MCF 10A (cell line): ENCODE measurements around the gene ABR. TPM values are rescaled to one million over a fixed set of nuclear protein-coding genes. Genes with fewer than 3 reads are reported as not detected.

Experiments
- BruUV-seq: library from RNA; stranded (reverse); fragments of 400-500 nt; replicated peaks from 2 replicates; lab custom pipeline; 2021; lab: Mats Ljungman, UMichigan
- CTCF ChIA-PET: fragments of 300-600 bp; sonication (Branson Sonifier 250); formaldehyde crosslinking; extraction: SDS; loops from one replicate; lab custom pipeline; 2021; ENCODE audit warnings: antibody characterized with exemption, inconsistent platforms; lab: Yijun Ruan, JAX
- POLR2A ChIA-PET: fragments of 300-600, 350-650 bp; sonication (Branson Sonifier 250); formaldehyde crosslinking; extraction: SDS; loops from one replicate; lab custom pipeline; 2020; ENCODE audit warnings: antibody characterized with exemption, inconsistent platforms; lab: Yijun Ruan, JAX
- DNase-seq: peaks from one replicate; pipeline ENCODE4 v3.0.0-alpha.2; 2018; ENCODE audit not compliant: unreplicated experiment
- H3K27ac Mint-ChIP-seq: one replicate; pipeline ENCODE4 v1.8.0; 2022; ENCODE audit warnings: mild to moderate bottlenecking, low read depth, mixed read lengths; ENCODE audit not compliant: unreplicated experiment
- H3K27me3 Mint-ChIP-seq: one replicate; pipeline ENCODE4 v1.8.0; 2022; ENCODE audit warnings: mixed read lengths; ENCODE audit not compliant: insufficient read depth, unreplicated experiment
- H3K36me3 Mint-ChIP-seq: one replicate; pipeline ENCODE4 v1.8.0; 2022; ENCODE audit warnings: mild to moderate bottlenecking, moderate library complexity, mixed read lengths; ENCODE audit not compliant: insufficient read depth, unreplicated experiment
- H3K4me1 Mint-ChIP-seq: one replicate; pipeline ENCODE4 v1.8.0; 2022; ENCODE audit warnings: mixed read lengths; ENCODE audit not compliant: insufficient read depth, unreplicated experiment
- H3K4me3 Mint-ChIP-seq: one replicate; pipeline ENCODE4 v1.8.0; 2022; ENCODE audit warnings: mild to moderate bottlenecking, moderate library complexity, mixed read lengths; ENCODE audit not compliant: unreplicated experiment
- H3K9me3 Mint-ChIP-seq: one replicate; pipeline ENCODE4 v1.8.0; 2022; ENCODE audit warnings: mixed read lengths; ENCODE audit not compliant: unreplicated experiment
- CTCF ChIP-seq: fragments of 200-600 bp; IDR thresholded peaks from one replicate; pipeline ENCODE4 v1.8.0; 2022; ENCODE audit warnings: antibody characterized with exemption, mild to moderate bottlenecking; ENCODE audit not compliant: unreplicated experiment
- intact Hi-C: fragments of 100-400 bp; cut with micrococcal nuclease; formaldehyde crosslinking; loops from 2 replicates; pipeline ENCODE4 v1.14.1; 2022
- total RNA-seq: library from RNA; stranded (reverse); gene quantifications from 2 replicates; pipeline ENCODE4 v1.2.3, GENCODE V29; 2022

ABR gene
- total RNA-seq, 1 experiment from 2014 or later: 44.7 TPM

GRCh38 chr17:1008008-1008761, 171.6 kb downstream of the ABR start:
- CTCF ChIA-PET: interaction anchor here (1.0 to 1.1 kb wide), 3 partner anchors 9 to 48 kb away, joined by 3 to 4 read pairs (median 4); partner anchors contain the start of gene TIMM22
- no peak for DNase-seq
- H3K9me3 Mint-ChIP-seq: no peaks in the 10 kb centered on the region
- POLR2A ChIA-PET: interaction anchor here (1.7 kb wide), 1 partner anchor 277 kb away, joined by 4 read pairs; no protein-coding TSS in a partner anchor
- no peak overlapping the region for H3K4me3 Mint-ChIP-seq
- peaks cover 23% of the 10 kb centered on the region for H3K36me3 Mint-ChIP-seq
- intact Hi-C loops: no loop called here
- no peaks in the 10 kb centered on the region for H3K27me3 Mint-ChIP-seq
- H3K4me1 Mint-ChIP-seq: peaks cover 11% of the 10 kb centered on the region
- no peak for TF ChIP-seq CTCF
- H3K27ac Mint-ChIP-seq: no peak overlapping the region
- no TSS peak for BruUV-seq

GRCh38 chr17:1007310-1008007, 172.3 kb downstream of the ABR start:
- CTCF ChIA-PET: interaction anchor here (0.8 to 1.1 kb wide), 4 partner anchors 8 to 49 kb away, joined by 3 to 4 read pairs (median 4); partner anchors contain the start of gene TIMM22
- no peak for DNase-seq
- Mint-ChIP-seq H3K36me3 (peaks cover 31% of the 10 kb centered on the region), H3K9me3 (no peaks in the 10 kb centered on the region), H3K4me3 (no peak overlapping the region), H3K27ac (no peak overlapping the region), H3K4me1 (peaks cover 12% of the 10 kb centered on the region), H3K27me3 (no peaks in the 10 kb centered on the region)
- TF ChIP-seq CTCF: no peak
- POLR2A ChIA-PET: interaction anchor here (1.7 kb wide), 1 partner anchor 276 kb away, joined by 4 read pairs; no protein-coding TSS in a partner anchor
- intact Hi-C loops: no loop called here
- no TSS peak for BruUV-seq

GRCh38 chr17:1006054-1006453, 173.7 kb downstream of the ABR start:
- H3K4me1 Mint-ChIP-seq: peaks cover 16% of the 10 kb centered on the region
- no peak for TF ChIP-seq CTCF
- ChIA-PET CTCF (no interaction called here), POLR2A (no interaction called here)
- H3K36me3 Mint-ChIP-seq: peaks cover 40% of the 10 kb centered on the region
- no peaks in the 10 kb centered on the region for H3K27me3 Mint-ChIP-seq
- H3K27ac Mint-ChIP-seq: no peak overlapping the region
- H3K4me3 Mint-ChIP-seq: no peak overlapping the region
- H3K9me3 Mint-ChIP-seq: no peaks in the 10 kb centered on the region
- intact Hi-C loops: no loop called here
- BruUV-seq: no TSS peak
- DNase-seq: no peak

- intact Hi-C loops: no loop called here
- ChIA-PET CTCF (no interaction called here), POLR2A (interaction anchor here (1.1 kb wide), 1 partner anchor 24 kb away, joined by 3 read pairs; no protein-coding TSS in a partner anchor)
- Mint-ChIP-seq H3K9me3 (no peaks in the 10 kb centered on the region), H3K27ac (no peak overlapping the region), H3K27me3 (no peaks in the 10 kb centered on the region), H3K4me1 (peaks cover 16% of the 10 kb centered on the region), H3K36me3 (peaks cover 46% of the 10 kb centered on the region), H3K4me3 (peak overlapping the region; percentile 49)
- no peak for TF ChIP-seq CTCF
- DNase-seq: no peak
- BruUV-seq: no TSS peak
Observed at GRCh38 chr17:1005361-1005946, 174.3 kb downstream of the ABR start.
